HFF-Myc (cell line): ENCODE data around the gene RPS17.

ENCODE experiments used
- DNase-seq: peaks from one replicate; pipeline ENCODE4 v3.0.0-alpha.2; 2011; ENCODE audit warnings: low read depth; ENCODE audit errors: extremely low read depth
- H3K4me3 ChIP-seq: replicated peaks from 2 replicates; pipeline ENCODE4 v1.5.1; 2011; ENCODE audit warnings: low read depth, mild to moderate bottlenecking, control low read depth, low read length
- CTCF ChIP-seq: IDR thresholded peaks from 2 replicates; pipeline ENCODE4 v1.5.1; 2012; ENCODE audit warnings: mild to moderate bottlenecking, low read depth, low read length, control low read depth; ENCODE audit errors: missing control alignments

RPS17 gene

GRCh38 chr15:82540055-82540983 is at the start of gene RPS17:
Gene RPS17, minus strand, starts transcription at chr15:82540457. Its CDS starts 29 bp downstream, at chr15:82540428.
- peak; percentile 98 for TF ChIP-seq CTCF
- DNase-seq = peak; percentile 77
- H3K4me3 ChIP-seq = peak within 1 kb of the TSS; percentile 97

- no peak overlapping the region for H3K4me3 ChIP-seq
- no peak for DNase-seq
- TF ChIP-seq CTCF = no peak
Measured at GRCh38 chr15:82587805-82588204, 47.5 kb upstream of the RPS17 start.

GRCh38 chr15:82585072-82585471 is 44.8 kb upstream of the RPS17 start:
- TF ChIP-seq CTCF = no peak
- no peak for DNase-seq
- no peak overlapping the region for H3K4me3 ChIP-seq

GRCh38 chr15:82580713-82581112 is 40.5 kb upstream of the RPS17 start:
- no peak overlapping the region for H3K4me3 ChIP-seq
- TF ChIP-seq CTCF = no peak
- no peak for DNase-seq

GRCh38 chr15:82575335-82575734 is 35.1 kb upstream of the RPS17 start:
- TF ChIP-seq CTCF = no peak
- DNase-seq = no peak
- H3K4me3 ChIP-seq = no peak overlapping the region

- no peak overlapping the region for H3K4me3 ChIP-seq
- DNase-seq = no peak
- no peak for TF ChIP-seq CTCF
Measured at GRCh38 chr15:82572986-82573385, 32.7 kb upstream of the RPS17 start.
